Ishikawa (cell line): ENCODE data around the gene GATAD2B.

Experiments
- CEBPB ChIP-seq: IDR thresholded peaks from 2 replicates; pipeline ENCODE4 v1.6.1; 2012
- CREB1 ChIP-seq: IDR thresholded peaks from 2 replicates; pipeline ENCODE4 v1.6.1; 2012; ENCODE audit warnings: low read depth
- EGR1 ChIP-seq: IDR thresholded peaks from 2 replicates; pipeline ENCODE4 v1.6.1; 2012
- EP300 ChIP-seq: IDR thresholded peaks from 2 replicates; pipeline ENCODE4 v1.6.1; 2012; ENCODE audit warnings: borderline replicate concordance
- FOXM1 ChIP-seq: IDR thresholded peaks from 2 replicates; pipeline ENCODE4 v1.6.1; 2012; ENCODE audit warnings: low read depth, borderline replicate concordance
- MAX ChIP-seq: IDR thresholded peaks from 2 replicates; pipeline ENCODE4 v1.6.1; 2012
- NFIC ChIP-seq: IDR thresholded peaks from 2 replicates; pipeline ENCODE4 v1.6.1; 2012
- RAD21 ChIP-seq: IDR thresholded peaks from 2 replicates; pipeline ENCODE4 v1.6.1; 2012; ENCODE audit warnings: low read depth
- REST ChIP-seq: IDR thresholded peaks from 2 replicates; pipeline ENCODE4 v1.6.1; 2012; ENCODE audit warnings: low read depth, mild to moderate bottlenecking
- TAF1 ChIP-seq: IDR thresholded peaks from 2 replicates; pipeline ENCODE4 v1.6.1; 2012; ENCODE audit warnings: low read depth, mild to moderate bottlenecking
- TCF12 ChIP-seq: IDR thresholded peaks from 2 replicates; pipeline ENCODE4 v1.6.1; 2012; ENCODE audit warnings: low read depth
- TEAD4 ChIP-seq: IDR thresholded peaks from 2 replicates; pipeline ENCODE4 v1.6.1; 2012
- USF1 ChIP-seq: IDR thresholded peaks from 2 replicates; pipeline ENCODE4 v1.6.1; 2012
- YY1 ChIP-seq: IDR thresholded peaks from 2 replicates; pipeline ENCODE4 v1.6.1; 2012; ENCODE audit warnings: low read depth
- ZBTB7A ChIP-seq: IDR thresholded peaks from 2 replicates; pipeline ENCODE4 v1.6.1; 2012; ENCODE audit warnings: low read depth

Gene GATAD2B

DNA sequence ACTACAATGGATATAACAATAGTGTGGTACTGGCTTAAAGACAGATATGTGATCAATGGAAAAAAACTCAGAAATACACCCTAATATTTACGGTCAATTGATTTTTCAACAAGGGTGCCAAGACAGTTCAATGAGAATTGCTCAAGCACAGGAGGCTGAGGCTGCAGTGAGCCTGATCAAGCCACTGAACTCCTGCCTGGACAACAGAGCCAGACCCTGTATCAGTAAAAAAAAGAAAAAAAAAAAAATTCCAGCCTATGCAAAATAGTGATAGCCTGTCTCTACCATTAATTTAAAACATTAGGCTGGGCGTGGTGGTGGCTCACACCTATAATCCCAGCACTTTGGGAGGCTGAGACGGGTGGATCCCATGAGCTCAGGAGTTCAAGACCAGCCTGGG is 77.6 kb downstream of the GATAD2B start:
- TF ChIP-seq TAF1: no peak
- TF ChIP-seq MAX: no peak
- no peak for TF ChIP-seq TEAD4
- TF ChIP-seq CEBPB: no peak
- TF ChIP-seq ZBTB7A: no peak
- TF ChIP-seq TCF12: no peak

DNA sequence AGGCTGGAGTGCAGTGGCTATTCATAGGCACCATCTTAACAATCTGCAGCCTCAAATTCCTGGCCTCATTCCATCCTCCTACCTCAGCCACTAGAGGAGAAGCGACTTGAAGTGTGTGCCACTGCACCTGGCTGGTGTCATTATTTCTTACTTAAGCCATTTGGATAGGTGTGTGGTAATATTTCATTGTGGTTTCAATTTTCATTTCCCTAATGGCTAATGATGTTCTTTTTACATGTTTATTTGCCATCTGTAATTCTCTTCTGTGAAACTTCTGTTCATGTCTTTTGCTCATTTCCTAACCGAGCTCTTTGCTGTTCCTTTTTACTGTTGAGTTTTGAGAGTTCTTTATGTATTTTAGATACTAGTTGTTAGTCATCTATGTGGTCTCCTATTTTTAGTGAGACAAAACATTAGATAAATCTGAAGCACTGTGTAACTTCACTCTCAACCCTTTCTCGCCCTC is 80.7 kb downstream of the GATAD2B start:
- TF ChIP-seq CEBPB: no peak
- TF ChIP-seq CREB1: no peak
- TF ChIP-seq TCF12: no peak
- no peak for TF ChIP-seq TEAD4
- no peak for TF ChIP-seq MAX
- TF ChIP-seq ZBTB7A: no peak

DNA sequence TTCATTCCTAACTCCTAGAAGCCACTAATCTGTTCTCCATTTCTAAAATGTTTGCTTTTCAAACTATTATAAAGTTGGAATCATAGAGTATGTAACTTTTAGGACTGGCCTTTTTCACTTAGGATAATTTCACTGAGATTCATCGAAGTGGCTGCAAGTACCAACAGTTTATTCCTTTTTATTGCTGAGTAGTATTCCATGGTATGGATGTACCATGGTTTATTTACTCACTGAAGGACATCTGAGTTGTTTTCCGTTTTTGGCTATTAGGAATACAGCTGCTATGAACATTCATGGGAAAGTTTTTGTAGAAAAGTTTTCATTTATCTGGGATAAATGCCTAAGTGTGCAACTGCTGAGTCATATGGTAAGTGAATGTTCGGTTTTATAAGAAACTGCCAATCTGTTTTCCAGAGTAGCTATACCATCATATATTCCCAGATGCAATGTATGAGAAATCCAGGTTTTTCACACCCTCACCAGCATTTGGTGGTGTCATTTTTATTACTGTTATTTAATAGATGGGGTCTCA is 81.2 kb downstream of the GATAD2B start:
- TF ChIP-seq EGR1: no peak
- no peak for TF ChIP-seq CEBPB
- TF ChIP-seq USF1: no peak
- no peak for TF ChIP-seq MAX
- TF ChIP-seq TCF12: no peak
- TF ChIP-seq YY1: no peak
- TF ChIP-seq ZBTB7A: no peak
- no peak for TF ChIP-seq EP300
- TF ChIP-seq TEAD4: no peak
- no peak for TF ChIP-seq FOXM1
- no peak for TF ChIP-seq TAF1

DNA sequence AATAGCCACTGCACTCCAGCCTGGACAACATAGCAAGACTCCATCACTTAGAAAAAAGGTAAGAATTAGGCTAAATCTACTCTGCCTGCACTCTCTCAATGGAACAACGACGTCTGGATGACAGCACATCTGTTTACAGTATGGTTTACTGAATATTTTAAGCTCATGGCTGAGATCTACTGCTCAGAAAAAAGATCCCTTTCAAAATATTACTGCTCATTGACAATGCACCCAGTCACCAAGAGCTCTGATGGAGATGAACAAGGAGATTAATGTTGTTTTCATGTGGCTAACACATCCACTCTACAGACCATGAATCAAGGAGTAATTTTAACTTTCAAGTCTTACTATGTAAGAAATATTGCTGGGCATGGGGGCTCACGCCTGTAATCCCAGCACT is 89.6 kb downstream of the GATAD2B start:
- TF ChIP-seq ZBTB7A: no peak
- no peak for TF ChIP-seq MAX
- no peak for TF ChIP-seq TCF12
- TF ChIP-seq YY1: no peak
- no peak for TF ChIP-seq NFIC
- TF ChIP-seq CEBPB: no peak
- TF ChIP-seq USF1: no peak
- TF ChIP-seq EP300: no peak
- no peak for TF ChIP-seq CREB1
- no peak for TF ChIP-seq TAF1
- TF ChIP-seq FOXM1: no peak
- TF ChIP-seq RAD21: no peak

- TF ChIP-seq EP300 (no peak), TCF12 (no peak), YY1 (no peak), USF1 (no peak), EGR1 (no peak), CEBPB (no peak), TAF1 (no peak), TEAD4 (no peak)
Measured at GRCh38 chr1:153832293-153832692, 90.5 kb downstream of the GATAD2B start.

DNA sequence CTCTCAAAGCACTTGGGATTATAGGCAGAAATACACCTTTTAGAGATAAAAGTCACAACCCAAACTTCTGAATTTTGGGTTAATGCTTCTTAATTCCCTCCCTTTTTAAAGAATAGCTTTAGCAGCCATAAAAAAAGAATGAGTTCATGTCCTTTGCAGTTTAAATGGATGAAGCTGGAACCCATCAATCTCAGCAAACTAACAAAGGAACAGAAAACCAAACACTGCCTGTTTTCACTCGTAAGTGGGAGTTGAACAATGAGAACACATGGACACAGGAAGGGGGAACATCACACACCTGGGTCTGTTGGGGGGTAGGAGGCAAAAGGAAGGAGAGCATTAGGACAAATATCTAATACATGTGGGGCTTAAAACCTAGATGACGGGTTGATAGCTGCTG is 91.7 kb downstream of the GATAD2B start:
- TF ChIP-seq TCF12: no peak
- no peak for TF ChIP-seq CEBPB
- TF ChIP-seq EGR1: no peak
- no peak for TF ChIP-seq EP300
- TF ChIP-seq CREB1: no peak
- TF ChIP-seq TEAD4: no peak
- no peak for TF ChIP-seq MAX
- no peak for TF ChIP-seq RAD21
- no peak for TF ChIP-seq REST
- TF ChIP-seq NFIC: no peak
- no peak for TF ChIP-seq TAF1
- no peak for TF ChIP-seq YY1
- TF ChIP-seq ZBTB7A: no peak
- no peak for TF ChIP-seq USF1
- TF ChIP-seq FOXM1: no peak
